Tibial nerve (tissue), 4 donors: Measurements from ENCODE around the gene COA8. TPM values are rescaled to one million over a fixed set of nuclear protein-coding genes. Genes with fewer than 3 reads are reported as not detected.

Experiments used
- DNase-seq, 2 donors: peaks; one replicate each; pipeline ENCODE4 v3.0.0-alpha.2; 2019; ENCODE audit warnings: low spot score in 2 of 2
- H3K27ac ChIP-seq, 4 donors: fragments of 200-600 bp; sonication (generic) in 3 of 4; one replicate each; pipeline ENCODE4 v1.5.1; 2017 to 2019; ENCODE audit warnings: mild to moderate bottlenecking in 1 of 4
- H3K27me3 ChIP-seq, 2 donors: fragments of 200-600 bp; sonication (generic) in 1 of 2; one replicate each; pipeline versions ENCODE4 v1.5.1 to v1.6.0; 2017 to 2019
- H3K36me3 ChIP-seq, 3 donors: fragments of 200-600 bp; sonication (generic); one replicate each; pipeline ENCODE4 v1.5.1; 2018 to 2019
- H3K4me1 ChIP-seq, 4 donors: fragments of 200-600 bp; sonication (generic) in 3 of 4; one replicate each; pipeline ENCODE4 v1.5.1; 2017 to 2019
- H3K4me3 ChIP-seq, 4 donors: fragments of 200-600 bp; sonication (generic) in 3 of 4; one replicate each; pipeline ENCODE4 v1.5.1; 2017 to 2019; ENCODE audit warnings: mild to moderate bottlenecking in 1 of 4, moderate library complexity in 1 of 4
- H3K9me3 ChIP-seq, 4 donors: fragments of 200-600 bp; sonication (generic) in 3 of 4; one replicate each; pipeline ENCODE4 v1.5.1; 2017 to 2019
- EP300 ChIP-seq, 2 donors: sonication (generic); formaldehyde crosslinking; IDR thresholded peaks; one replicate each; pipeline ENCODE4 v1.6.1; 2017; ENCODE audit warnings: antibody characterized with exemption in 2 of 2, mild to moderate bottlenecking in 1 of 2
- POLR2A ChIP-seq, 2 donors: fragments of 450-650 bp; IDR thresholded peaks; one replicate each; pipeline ENCODE4 v1.6.1; 2017; ENCODE audit warnings: antibody characterized with exemption in 2 of 2, mild to moderate bottlenecking in 2 of 2, moderate library complexity in 2 of 2
- WGBS, 2 donors: methylation state at CpG; one replicate each; pipeline ENCODE4 v1.1.5; 2018; 5-methylcytosine and 5-hydroxymethylcytosine counted together
- total RNA-seq, 4 donors: library from RNA; depleted of rRNA; stranded (reverse); fragments of >200 nt; gene quantifications; one replicate each; pipeline ENCODE4 v1.1.0, GENCODE V29; 2016
- TF ChIP-seq, protein P1 (sequence below), 5 experiments: fragments of 200-600 bp in 3 of 5; fragments of 450-650 bp in 2 of 5; sonication (generic) in 3 of 5; IDR thresholded peaks; one replicate each; pipeline ENCODE4 v1.5.1; 2016 to 2019; ENCODE audit warnings: antibody characterized with exemption in 5 of 5, mild to moderate bottlenecking in 3 of 5, moderate library complexity in 2 of 5

Gene COA8
- total RNA-seq, 4 donors from 2014 or later, result 7.2 to 31.6 (median 12.3) TPM

GRCh38 chr14:103544388-103545218 lies 18.2 kb upstream of the COA8 start:
- Histone ChIP-seq H3K4me3 (no peak overlapping the region), H3K27ac (peak overlapping the region; percentile 79 to 94 (median 88)), H3K27me3 (no peaks in the 10 kb centered on the region), H3K9me3 (no peaks in the 10 kb centered on the region), H3K4me1 (peaks cover 21 to 98% (median 69%) of the 10 kb centered on the region in 4 donors), H3K36me3 (no peaks in the 10 kb centered on the region)
- no peak for DNase-seq
- TF ChIP-seq POLR2A (IDR thresholded peaks at IDR 0.05), result no peak
- TF ChIP-seq EP300 (IDR thresholded peaks at IDR 0.05), result peak in 1 of 2 donors; percentile 70
- TF ChIP-seq, protein P1, sequence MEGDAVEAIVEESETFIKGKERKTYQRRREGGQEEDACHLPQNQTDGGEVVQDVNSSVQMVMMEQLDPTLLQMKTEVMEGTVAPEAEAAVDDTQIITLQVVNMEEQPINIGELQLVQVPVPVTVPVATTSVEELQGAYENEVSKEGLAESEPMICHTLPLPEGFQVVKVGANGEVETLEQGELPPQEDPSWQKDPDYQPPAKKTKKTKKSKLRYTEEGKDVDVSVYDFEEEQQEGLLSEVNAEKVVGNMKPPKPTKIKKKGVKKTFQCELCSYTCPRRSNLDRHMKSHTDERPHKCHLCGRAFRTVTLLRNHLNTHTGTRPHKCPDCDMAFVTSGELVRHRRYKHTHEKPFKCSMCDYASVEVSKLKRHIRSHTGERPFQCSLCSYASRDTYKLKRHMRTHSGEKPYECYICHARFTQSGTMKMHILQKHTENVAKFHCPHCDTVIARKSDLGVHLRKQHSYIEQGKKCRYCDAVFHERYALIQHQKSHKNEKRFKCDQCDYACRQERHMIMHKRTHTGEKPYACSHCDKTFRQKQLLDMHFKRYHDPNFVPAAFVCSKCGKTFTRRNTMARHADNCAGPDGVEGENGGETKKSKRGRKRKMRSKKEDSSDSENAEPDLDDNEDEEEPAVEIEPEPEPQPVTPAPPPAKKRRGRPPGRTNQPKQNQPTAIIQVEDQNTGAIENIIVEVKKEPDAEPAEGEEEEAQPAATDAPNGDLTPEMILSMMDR (IDR thresholded peaks at IDR 0.05), result no peak
- WGBS, 2 donors, result 40 to 44% methylated on average over 5 to 13 of the region's 35 CpGs

- H3K27ac ChIP-seq, result peak overlapping the region; percentile 21 to 94 (median 86)
- no peak overlapping the region for H3K4me3 ChIP-seq
- no peak for DNase-seq
- no peaks in the 10 kb centered on the region for H3K36me3 ChIP-seq
- TF ChIP-seq, protein P1 (IDR thresholded peaks at IDR 0.05), result no peak
- TF ChIP-seq EP300 (IDR thresholded peaks at IDR 0.05), result no peak
- TF ChIP-seq POLR2A (IDR thresholded peaks at IDR 0.05), result no peak
- H3K9me3 ChIP-seq, result no peaks in the 10 kb centered on the region
- WGBS, 2 donors, result 90 to 94% methylated on average over 21 to 23 of the region's 29 CpGs
- H3K27me3 ChIP-seq, result no peaks in the 10 kb centered on the region
- peaks cover 26 to 98% (median 70%) of the 10 kb centered on the region in 4 donors for H3K4me1 ChIP-seq
Observed at GRCh38 chr14:103545219-103545914, 17.4 kb upstream of the COA8 start.

DNA sequence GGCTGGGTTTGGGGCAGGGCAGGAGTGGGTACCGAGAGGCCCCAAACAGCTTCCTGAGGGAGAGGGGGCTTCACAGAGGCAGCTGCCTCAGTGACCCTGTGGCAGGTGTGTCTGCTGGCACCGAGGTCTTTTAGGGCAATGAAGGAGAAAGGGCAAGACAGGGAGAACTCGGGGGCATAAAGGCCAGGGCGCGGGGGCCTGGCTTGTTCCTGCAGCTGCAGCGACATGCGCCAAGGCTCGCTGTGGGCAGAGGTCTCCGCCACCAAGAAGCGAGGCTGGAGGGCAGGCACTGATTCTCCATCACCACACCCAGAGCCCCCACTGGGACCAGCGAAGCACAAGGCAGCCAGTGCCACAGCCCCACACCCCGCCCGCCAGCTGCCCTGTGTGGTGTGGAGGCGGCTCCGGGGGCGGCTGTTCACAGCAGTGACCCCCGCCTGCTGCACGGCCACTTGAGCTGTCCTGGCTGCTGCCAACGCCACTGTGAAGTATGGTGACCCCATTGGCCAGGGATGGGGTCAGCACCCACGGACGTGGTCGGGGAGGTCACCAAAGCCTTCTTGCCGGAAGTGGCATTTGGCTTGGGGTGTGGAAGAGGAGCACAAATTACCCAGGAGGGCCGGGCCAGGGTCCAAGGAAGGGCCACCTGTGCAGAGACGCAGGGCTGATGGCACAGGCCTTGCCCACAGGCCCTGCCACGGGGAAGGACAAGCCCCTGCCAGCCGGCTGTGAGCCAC lies 16.7 kb upstream of the COA8 start:
- 60 to 62% methylated on average over 19 to 20 of the region's 27 CpGs for WGBS, 2 donors
- Histone ChIP-seq H3K36me3 (no peaks in the 10 kb centered on the region), H3K9me3 (no peaks in the 10 kb centered on the region), H3K27me3 (no peaks in the 10 kb centered on the region), H3K4me3 (no peak overlapping the region), H3K27ac (peak overlapping the region; percentile 21 to 94 (median 86)), H3K4me1 (peaks cover 27 to 98% (median 70%) of the 10 kb centered on the region in 4 donors)
- DNase-seq, result no peak
- TF ChIP-seq POLR2A (IDR thresholded peaks at IDR 0.05) (no peak), EP300 (IDR thresholded peaks at IDR 0.05) (no peak)
- TF ChIP-seq, protein P1 (IDR thresholded peaks at IDR 0.05), result no peak

DNA sequence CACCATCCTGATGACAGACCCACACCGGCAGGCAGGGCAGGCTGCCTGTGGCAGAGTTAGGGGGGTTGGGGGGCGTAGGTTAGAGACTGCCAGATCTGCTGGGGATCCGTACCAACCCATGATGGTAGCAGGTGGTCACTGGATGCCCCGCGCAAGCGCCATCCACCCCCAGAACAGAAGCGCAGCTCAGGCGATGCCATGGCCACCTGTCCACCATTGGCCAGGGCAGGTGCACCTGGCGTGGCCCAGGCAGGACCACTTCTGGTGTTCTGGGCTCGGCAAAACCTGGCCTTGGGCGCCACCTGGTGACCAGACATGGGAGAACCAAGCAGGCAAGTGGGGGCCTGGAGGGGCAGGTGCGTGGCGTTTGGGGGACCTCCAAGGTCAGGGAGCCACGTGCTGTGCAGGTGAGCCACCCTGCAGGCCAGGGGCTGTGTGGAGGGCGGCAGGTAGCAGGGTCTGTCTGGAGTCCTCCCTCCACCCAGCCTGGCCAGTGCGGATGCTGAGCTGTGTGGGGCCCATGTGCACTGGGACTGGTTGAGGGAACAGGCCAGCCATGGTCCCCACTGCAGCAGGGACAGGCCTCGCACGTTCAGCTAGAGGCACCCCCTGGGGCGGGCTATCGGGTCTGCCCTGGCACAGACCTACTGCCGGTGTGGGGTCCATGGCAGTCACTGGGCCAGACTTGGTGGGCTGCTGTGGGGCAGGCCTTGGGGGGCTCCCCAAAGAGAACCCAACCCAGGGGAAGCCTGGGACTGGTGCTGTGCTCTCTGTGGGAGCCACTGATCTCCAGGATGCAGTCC lies 15.9 kb upstream of the COA8 start:
- peak overlapping the region in 1 of 4 donors; percentile 94 for H3K27ac ChIP-seq
- H3K4me1 ChIP-seq, result peaks cover 26 to 98% (median 69%) of the 10 kb centered on the region in 4 donors
- WGBS, 2 donors, result 5 to 21% methylated on average over 10 to 19 of the region's 21 CpGs
- no peak for TF ChIP-seq POLR2A (IDR thresholded peaks at IDR 0.05)
- TF ChIP-seq, protein P1 (IDR thresholded peaks at IDR 0.05), result peak; percentile 78 to 99 (median 94)
- TF ChIP-seq EP300 (IDR thresholded peaks at IDR 0.05), result peak in 1 of 2 donors; percentile 9
- H3K4me3 ChIP-seq, result no peak overlapping the region
- H3K36me3 ChIP-seq, result no peaks in the 10 kb centered on the region
- H3K27me3 ChIP-seq, result no peaks in the 10 kb centered on the region
- DNase-seq, result peak in 1 of 2 donors; percentile 70
- H3K9me3 ChIP-seq, result no peaks in the 10 kb centered on the region
